VCaP (cell line): Measurements from ENCODE around the gene GNAQ.

Experiments
- H3K27ac ChIP-seq: fragments of 450-650 bp; 2 replicates; pipeline ENCODE4 v1.5.1; 2017
- TF ChIP-seq, protein P1 (sequence below): fragments of 450-650 bp; conservative IDR thresholded peaks from 2 replicates; pipeline ENCODE4 v1.5.1; 2017; ENCODE audit warnings: mild to moderate bottlenecking, moderate library complexity

GNAQ gene

DNA sequence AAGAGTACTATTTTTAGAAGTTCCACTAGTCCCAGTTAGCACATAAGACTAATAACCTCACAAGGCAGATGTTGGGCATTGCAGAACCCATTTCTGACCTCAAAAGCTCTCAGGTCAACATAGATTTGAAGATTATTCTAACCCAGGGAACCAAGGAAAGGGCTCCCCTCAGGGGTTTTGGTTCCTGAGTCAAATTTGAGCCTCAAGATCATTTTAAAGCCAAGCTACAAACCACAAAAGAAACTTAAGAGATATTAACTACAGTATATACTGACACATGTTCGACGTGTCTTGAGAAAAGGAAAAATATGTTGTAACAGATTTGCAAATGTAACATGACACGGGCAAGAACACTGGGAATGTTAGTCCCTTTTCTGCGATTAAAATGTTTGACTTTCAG, 88.6 kb downstream of the GNAQ start:
- no peak overlapping the region for H3K27ac ChIP-seq
- TF ChIP-seq, protein P1, sequence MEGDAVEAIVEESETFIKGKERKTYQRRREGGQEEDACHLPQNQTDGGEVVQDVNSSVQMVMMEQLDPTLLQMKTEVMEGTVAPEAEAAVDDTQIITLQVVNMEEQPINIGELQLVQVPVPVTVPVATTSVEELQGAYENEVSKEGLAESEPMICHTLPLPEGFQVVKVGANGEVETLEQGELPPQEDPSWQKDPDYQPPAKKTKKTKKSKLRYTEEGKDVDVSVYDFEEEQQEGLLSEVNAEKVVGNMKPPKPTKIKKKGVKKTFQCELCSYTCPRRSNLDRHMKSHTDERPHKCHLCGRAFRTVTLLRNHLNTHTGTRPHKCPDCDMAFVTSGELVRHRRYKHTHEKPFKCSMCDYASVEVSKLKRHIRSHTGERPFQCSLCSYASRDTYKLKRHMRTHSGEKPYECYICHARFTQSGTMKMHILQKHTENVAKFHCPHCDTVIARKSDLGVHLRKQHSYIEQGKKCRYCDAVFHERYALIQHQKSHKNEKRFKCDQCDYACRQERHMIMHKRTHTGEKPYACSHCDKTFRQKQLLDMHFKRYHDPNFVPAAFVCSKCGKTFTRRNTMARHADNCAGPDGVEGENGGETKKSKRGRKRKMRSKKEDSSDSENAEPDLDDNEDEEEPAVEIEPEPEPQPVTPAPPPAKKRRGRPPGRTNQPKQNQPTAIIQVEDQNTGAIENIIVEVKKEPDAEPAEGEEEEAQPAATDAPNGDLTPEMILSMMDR = no peak

DNA sequence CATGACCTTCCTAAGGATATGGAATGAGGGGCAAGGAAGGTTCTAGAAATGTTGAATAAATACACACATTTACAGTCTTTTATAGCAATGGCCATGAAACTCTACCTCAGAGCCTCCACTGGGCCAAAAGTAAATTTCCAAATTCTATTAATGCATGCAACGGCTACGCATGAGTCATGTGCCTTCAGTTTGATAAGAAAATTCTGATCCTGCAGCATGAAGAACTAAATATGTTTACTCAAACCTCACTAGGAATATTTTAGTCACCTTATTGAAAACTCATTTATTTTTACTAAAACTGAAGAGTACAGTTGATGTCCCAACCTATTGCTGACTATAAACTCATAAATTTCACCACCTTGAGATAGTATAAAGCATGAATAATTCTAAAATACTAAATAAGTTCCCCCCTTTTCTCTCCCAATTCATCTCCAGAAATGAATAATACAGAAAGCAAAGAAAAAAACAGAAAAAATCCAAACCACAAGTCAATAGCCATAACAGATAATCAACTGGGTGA, 92.4 kb downstream of the GNAQ start:
- TF ChIP-seq, protein P1 = no peak
- no peak overlapping the region for H3K27ac ChIP-seq

DNA sequence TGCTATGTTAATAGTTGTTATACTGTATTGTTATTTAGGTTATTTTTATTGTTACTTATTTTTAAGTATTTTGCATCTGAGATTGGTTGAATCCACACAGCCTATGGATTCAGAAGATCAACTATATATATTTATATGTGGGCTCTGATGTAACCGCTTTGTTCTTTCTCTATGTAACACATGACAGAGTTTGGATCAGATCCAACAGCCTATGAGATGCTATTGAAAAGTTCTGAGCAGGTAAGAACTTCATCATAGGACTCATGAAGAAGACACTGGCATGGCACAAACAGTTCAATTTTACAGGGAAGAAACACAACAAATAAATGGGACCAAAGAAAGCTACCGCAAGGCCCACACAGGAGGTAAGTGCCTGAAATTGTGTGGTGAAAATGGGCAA, 93.4 kb downstream of the GNAQ start:
- TF ChIP-seq, protein P1 = no peak
- H3K27ac ChIP-seq = no peak overlapping the region

DNA sequence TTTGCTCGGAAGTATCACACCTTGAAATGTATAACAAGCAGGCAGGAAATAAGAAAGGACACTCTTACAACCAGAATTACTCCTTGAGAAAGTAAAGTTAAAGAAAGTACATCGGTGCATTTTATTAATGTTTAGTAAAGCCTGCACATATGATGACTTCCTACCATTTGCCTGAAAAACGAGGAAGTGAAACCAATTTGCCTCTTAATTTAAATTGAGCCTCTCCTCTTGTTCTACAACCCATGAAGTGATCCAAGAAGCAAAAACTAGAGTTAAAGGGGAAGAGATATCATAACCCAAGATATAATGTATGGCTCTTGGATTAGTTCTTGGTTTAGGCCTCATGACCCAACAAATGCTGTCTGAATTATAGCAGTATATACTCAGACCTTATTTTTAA, 95.6 kb downstream of the GNAQ start:
- TF ChIP-seq, protein P1 = no peak
- no peak overlapping the region for H3K27ac ChIP-seq

DNA sequence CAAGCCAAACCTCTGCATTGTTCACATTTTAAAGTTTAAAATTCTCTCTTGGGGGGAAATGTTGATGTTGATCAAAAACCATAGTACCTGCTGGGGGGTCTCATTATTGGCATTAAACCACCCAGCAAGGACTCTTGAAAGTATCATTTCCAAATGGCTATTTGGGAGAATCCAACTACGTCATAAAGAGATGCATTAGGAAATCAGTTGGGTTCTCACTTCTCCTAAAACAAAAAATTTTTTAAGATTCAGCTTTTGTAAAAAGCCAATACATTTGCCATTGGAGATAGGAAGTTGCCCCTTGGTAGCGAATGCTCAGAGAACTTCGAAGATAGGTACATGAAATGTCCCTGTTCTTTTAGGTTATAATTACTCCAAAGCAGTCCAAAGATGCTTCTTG, 96.4 kb downstream of the GNAQ start:
- H3K27ac ChIP-seq = no peak overlapping the region
- TF ChIP-seq, protein P1 = no peak

DNA sequence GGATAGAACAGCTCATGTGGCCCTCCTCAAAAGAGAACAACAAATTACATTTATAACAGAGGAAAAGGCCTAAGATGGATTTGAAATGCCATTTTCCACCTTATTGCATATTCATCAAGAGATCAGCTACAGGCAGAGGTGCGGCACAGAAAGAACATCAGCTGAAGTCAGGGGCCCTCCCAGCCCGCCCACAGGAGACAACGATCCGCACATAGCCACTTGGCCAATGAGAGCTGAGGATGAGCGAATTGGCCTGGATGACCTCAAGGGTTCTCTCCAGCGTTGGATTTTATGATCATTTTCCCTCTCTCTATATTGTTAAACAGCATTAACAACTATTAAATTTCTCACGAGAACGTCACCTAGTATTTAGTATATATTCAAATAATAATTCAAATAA, 97.6 kb downstream of the GNAQ start:
- TF ChIP-seq, protein P1 = no peak
- H3K27ac ChIP-seq = no peak overlapping the region

DNA sequence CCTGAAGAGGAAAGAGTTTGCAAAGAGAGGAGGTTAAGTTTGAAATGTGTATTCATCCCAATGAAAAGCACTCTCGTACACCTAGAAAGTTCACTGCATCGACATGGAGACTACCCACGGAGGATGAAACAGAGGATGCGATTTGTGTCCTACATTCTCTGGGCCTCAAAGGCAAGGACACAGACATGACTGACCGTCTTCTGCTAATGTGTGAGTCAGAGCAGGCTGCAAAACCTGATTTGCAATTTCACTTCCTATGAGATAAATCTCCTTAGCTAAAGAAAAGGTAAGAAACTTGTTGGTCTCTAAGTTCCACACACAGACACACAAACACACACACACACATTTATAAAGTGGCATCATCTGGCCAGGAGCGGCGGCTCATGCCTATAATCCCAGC, 98.6 kb downstream of the GNAQ start:
- TF ChIP-seq, protein P1 = no peak
- no peak overlapping the region for H3K27ac ChIP-seq
